CD4-positive, CD25-positive, alpha-beta regulatory T cell (primary cell): ENCODE results near the gene WRAP53. TPM values are rescaled to one million over a fixed set of nuclear protein-coding genes. Genes with fewer than 3 reads are reported as not detected.

Source experiments
- ATAC-seq, 2 donors: fragments of 150-1000 bp; cut with Tn5 transposase; one replicate each; pipeline ENCODE4 v1.10.0; 2021; ENCODE audit warnings: low read depth in 2 of 2, moderate number of reproducible peaks in 2 of 2, moderate library complexity in 1 of 2
- DNase-seq, 3 donors: peaks; one replicate each; pipeline versions ENCODE4 v3.0.0 to v3.0.0-alpha.2; 2012 to 2022; ENCODE audit warnings: mixed read lengths in 1 of 3
- H3K27ac ChIP-seq: one replicate; pipeline ENCODE4 v1.7.0; 2013; ENCODE audit warnings: mild to moderate bottlenecking, low read length; ENCODE audit not compliant: insufficient read depth, poor library complexity, severe bottlenecking
- H3K27me3 ChIP-seq: one replicate; pipeline ENCODE4 v1.7.0; 2013; ENCODE audit warnings: low read length; ENCODE audit not compliant: control insufficient read depth, insufficient read depth
- H3K36me3 ChIP-seq: one replicate; pipeline ENCODE4 v1.7.0; 2013; ENCODE audit warnings: mild to moderate bottlenecking, low read length, moderate library complexity; ENCODE audit not compliant: control insufficient read depth, insufficient read depth
- H3K4me1 ChIP-seq: 2 replicates; pipeline ENCODE4 v1.7.0; 2013; ENCODE audit warnings: mild to moderate bottlenecking, low read length; ENCODE audit not compliant: insufficient read depth, control insufficient read depth, poor library complexity, severe bottlenecking
- H3K4me3 ChIP-seq: one replicate; pipeline ENCODE4 v1.7.0; 2013; ENCODE audit warnings: low read depth, mild to moderate bottlenecking, low read length, moderate library complexity
- H3K9me3 ChIP-seq, 2 experiments: 1 replicate in 1 of 2; 2 replicates in 1 of 2; pipeline ENCODE4 v1.7.0; 2013; ENCODE audit warnings: low read length in 2 of 2, mild to moderate bottlenecking in 1 of 2, moderate library complexity in 1 of 2; ENCODE audit not compliant: control insufficient read depth in 2 of 2
- H3K27ac Mint-ChIP-seq, 3 donors: one replicate each; pipeline ENCODE4 v1.8.0; 2020 to 2022; ENCODE audit warnings: mild to moderate bottlenecking in 3 of 3, mixed read lengths in 3 of 3, moderate library complexity in 2 of 3
- H3K27me3 Mint-ChIP-seq: one replicate; pipeline ENCODE4 v1.8.0; 2022; ENCODE audit warnings: mild to moderate bottlenecking, mixed read lengths
- H3K36me3 Mint-ChIP-seq: one replicate; pipeline ENCODE4 v1.8.0; 2020; ENCODE audit warnings: mixed read lengths
- H3K4me1 Mint-ChIP-seq, 4 donors: one replicate each; pipeline ENCODE4 v1.8.0; 2020 to 2022; ENCODE audit warnings: mixed read lengths in 4 of 4, mild to moderate bottlenecking in 1 of 4
- H3K4me3 Mint-ChIP-seq, 4 donors: one replicate each; pipeline ENCODE4 v1.8.0; 2020 to 2022; ENCODE audit warnings: mild to moderate bottlenecking in 4 of 4, mixed read lengths in 4 of 4, moderate library complexity in 3 of 4
- H3K9me3 Mint-ChIP-seq, 7 donors: one replicate each; pipeline ENCODE4 v1.8.0; 2020 to 2022; ENCODE audit warnings: mixed read lengths in 7 of 7, mild to moderate bottlenecking in 3 of 7, moderate library complexity in 2 of 7
- polyA plus RNA-seq, 4 donors: library from polyadenylated mRNA; unstranded; fragments of 300-500 nt; fragmentation: Illumina TruSeq; gene quantifications; one replicate each; pipeline ENCODE4 v1.2.3, GENCODE V29; 2021
- total RNA-seq: library from RNA; stranded (reverse); gene quantifications from one replicate; pipeline ENCODE4 v1.2.3, GENCODE V29; 2022

Gene WRAP53
- total and polyA plus RNA-seq, 5 donors from 2014 or later, result 7.9 to 16.4 (median 11.3) TPM

GRCh38 chr17:7713782-7714181 lies 25.5 kb downstream of the WRAP53 start:
- Mint-ChIP-seq H3K4me1 (peaks cover 0 to 34% (median 12%) of the 10 kb centered on the region in 4 donors), H3K4me3 (no peak overlapping the region), H3K36me3 (peaks cover 5% of the 10 kb centered on the region), H3K27me3 (peaks cover 72% of the 10 kb centered on the region), H3K9me3 (peaks cover 0 to 3% (median 0%) of the 10 kb centered on the region in 7 donors), H3K27ac (no peak overlapping the region)
- H3K9me3 ChIP-seq, result no peaks in the 10 kb centered on the region
- peaks cover 15% of the 10 kb centered on the region for H3K4me1 ChIP-seq
- ATAC-seq (no peak), DNase-seq (no peak)
- no peak overlapping the region for H3K27ac ChIP-seq
- no peak overlapping the region for H3K4me3 ChIP-seq
- H3K27me3 ChIP-seq, result peaks cover 29% of the 10 kb centered on the region
- H3K36me3 ChIP-seq, result no peaks in the 10 kb centered on the region

GRCh38 chr17:7714721-7715594 lies 26.7 kb downstream of the WRAP53 start:
- H3K4me3 ChIP-seq, result no peak overlapping the region
- peaks cover 77% of the 10 kb centered on the region for H3K27me3 Mint-ChIP-seq
- H3K27ac Mint-ChIP-seq, result no peak overlapping the region
- peaks cover 0 to 34% (median 11%) of the 10 kb centered on the region in 4 donors for H3K4me1 Mint-ChIP-seq
- H3K4me1 ChIP-seq, result peaks cover 15% of the 10 kb centered on the region
- H3K9me3 ChIP-seq, result no peaks in the 10 kb centered on the region
- no peaks in the 10 kb centered on the region for H3K36me3 ChIP-seq
- no peak overlapping the region for H3K4me3 Mint-ChIP-seq
- peaks cover 5% of the 10 kb centered on the region for H3K36me3 Mint-ChIP-seq
- peaks cover 29% of the 10 kb centered on the region for H3K27me3 ChIP-seq
- ATAC-seq (no peak), DNase-seq (no peak)
- peaks cover 0 to 3% (median 0%) of the 10 kb centered on the region in 7 donors for H3K9me3 Mint-ChIP-seq
- H3K27ac ChIP-seq, result no peak overlapping the region

- no peak overlapping the region for H3K4me3 ChIP-seq
- Mint-ChIP-seq H3K27ac (no peak overlapping the region), H3K4me1 (peaks cover 0 to 25% (median 8%) of the 10 kb centered on the region in 4 donors), H3K36me3 (no peaks in the 10 kb centered on the region), H3K9me3 (peaks cover 0 to 3% (median 0%) of the 10 kb centered on the region in 7 donors), H3K4me3 (peak overlapping the region in 1 of 4 donors; percentile 19), H3K27me3 (peaks cover 77% of the 10 kb centered on the region)
- H3K9me3 ChIP-seq, result no peaks in the 10 kb centered on the region
- peaks cover 33% of the 10 kb centered on the region for H3K27me3 ChIP-seq
- H3K4me1 ChIP-seq, result peaks cover 15% of the 10 kb centered on the region
- no peak overlapping the region for H3K27ac ChIP-seq
- no peak for ATAC-seq
- no peaks in the 10 kb centered on the region for H3K36me3 ChIP-seq
- no peak for DNase-seq
Measured at GRCh38 chr17:7715936-7716886, 27.9 kb downstream of the WRAP53 start.

GRCh38 chr17:7716901-7717755 lies 28.9 kb downstream of the WRAP53 start, which contains the start of gene DNAH2:
DNAH2 (plus strand) TSS chr17:7717744; CDS start chr17:7719735, 1,991 bp downstream.
- H3K4me1 Mint-ChIP-seq, result peaks cover 0 to 21% (median 8%) of the 10 kb centered on the region in 4 donors
- no peaks in the 10 kb centered on the region for H3K9me3 ChIP-seq
- peaks cover 0 to 4% (median 0%) of the 10 kb centered on the region in 7 donors for H3K9me3 Mint-ChIP-seq
- H3K27ac Mint-ChIP-seq, result no peak within 1 kb of the TSS
- H3K4me3 ChIP-seq, result no peak within 1 kb of the TSS
- H3K27me3 ChIP-seq, result peaks cover 33% of the 10 kb centered on the region
- H3K36me3 ChIP-seq, result no peaks in the 10 kb centered on the region
- ATAC-seq (peak; percentile 23 to 25), DNase-seq (peak in 1 of 3 donors; percentile 23)
- peaks cover 15% of the 10 kb centered on the region for H3K4me1 ChIP-seq
- H3K27ac ChIP-seq, result no peak within 1 kb of the TSS
- no peaks in the 10 kb centered on the region for H3K36me3 Mint-ChIP-seq
- peaks cover 79% of the 10 kb centered on the region for H3K27me3 Mint-ChIP-seq
- peak within 1 kb of the TSS in 2 of 4 donors; percentile 19 to 70 for H3K4me3 Mint-ChIP-seq

GRCh38 chr17:7717756-7718350 lies 29.6 kb downstream of the WRAP53 start:
- no peaks in the 10 kb centered on the region for H3K9me3 ChIP-seq
- Mint-ChIP-seq H3K36me3 (no peaks in the 10 kb centered on the region), H3K27me3 (peaks cover 78% of the 10 kb centered on the region), H3K27ac (no peak overlapping the region), H3K4me1 (peaks cover 0 to 21% (median 8%) of the 10 kb centered on the region in 4 donors), H3K9me3 (peaks cover 0 to 5% (median 0%) of the 10 kb centered on the region in 7 donors), H3K4me3 (peak overlapping the region in 2 of 4 donors; percentile 15 to 50)
- peaks cover 33% of the 10 kb centered on the region for H3K27me3 ChIP-seq
- H3K4me3 ChIP-seq, result no peak overlapping the region
- H3K27ac ChIP-seq, result no peak overlapping the region
- peaks cover 15% of the 10 kb centered on the region for H3K4me1 ChIP-seq
- ATAC-seq, result peak; percentile 25 to 67
- H3K36me3 ChIP-seq, result no peaks in the 10 kb centered on the region
- DNase-seq, result peak in 1 of 3 donors; percentile 72

DNA sequence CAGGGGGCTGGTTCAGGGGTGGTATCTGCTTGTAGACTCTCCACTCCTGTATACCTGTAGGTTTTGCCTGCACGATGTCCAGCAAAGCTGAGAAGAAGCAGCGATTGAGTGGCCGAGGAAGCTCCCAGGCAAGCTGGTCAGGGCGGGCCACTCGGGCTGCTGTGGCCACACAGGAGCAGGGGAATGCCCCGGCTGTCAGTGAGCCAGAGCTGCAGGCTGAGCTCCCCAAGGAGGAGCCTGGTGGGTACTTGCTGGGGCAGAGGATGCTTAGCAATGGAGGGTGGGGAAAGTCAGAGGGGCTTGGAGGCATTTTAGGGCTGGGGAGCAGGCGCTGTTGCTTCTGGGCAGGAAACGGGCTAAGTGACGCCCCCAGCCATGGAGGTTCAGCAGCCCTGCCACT lies 31.4 kb downstream of the WRAP53 start:
- no peak for ATAC-seq
- Histone ChIP-seq H3K27ac (no peak overlapping the region), H3K4me3 (no peak overlapping the region), H3K27me3 (peaks cover 27% of the 10 kb centered on the region), H3K36me3 (no peaks in the 10 kb centered on the region), H3K9me3 (no peaks in the 10 kb centered on the region), H3K4me1 (peaks cover 15% of the 10 kb centered on the region)
- no peaks in the 10 kb centered on the region for H3K36me3 Mint-ChIP-seq
- H3K4me3 Mint-ChIP-seq, result no peak overlapping the region
- DNase-seq, result no peak
- peaks cover 74% of the 10 kb centered on the region for H3K27me3 Mint-ChIP-seq
- no peak overlapping the region for H3K27ac Mint-ChIP-seq
- peaks cover 0 to 3% (median 0%) of the 10 kb centered on the region in 7 donors for H3K9me3 Mint-ChIP-seq
- peaks cover 0 to 16% (median 6%) of the 10 kb centered on the region in 4 donors for H3K4me1 Mint-ChIP-seq
